GM18858 (cell line): ENCODE data around the gene KCNE1.

Experiments used
- ATAC-seq: cut with Tn5 transposase; IDR thresholded peaks from one replicate; pipeline ENCODE4 v1.9.1; 2021; ENCODE audit not compliant: unreplicated experiment

The KCNE1 gene

GRCh38 chr21:34536311-34536710 is 24.3 kb upstream of the KCNE1 start:
- no peak for ATAC-seq

- no peak for ATAC-seq
Observed at GRCh38 chr21:34535886-34536285, 23.9 kb upstream of the KCNE1 start.

- no peak for ATAC-seq
Observed at GRCh38 chr21:34534522-34534921, 22.5 kb upstream of the KCNE1 start.

GRCh38 chr21:34533938-34534337 is 21.9 kb upstream of the KCNE1 start:
- no peak for ATAC-seq

GRCh38 chr21:34531399-34531798 is 19.4 kb upstream of the KCNE1 start:
- no peak for ATAC-seq

GRCh38 chr21:34530261-34530660 is 18.3 kb upstream of the KCNE1 start:
- ATAC-seq, result no peak

GRCh38 chr21:34528131-34528561 is 16.1 kb upstream of the KCNE1 start:
- ATAC-seq, result no peak

- no peak for ATAC-seq
Observed at GRCh38 chr21:34526618-34527290, 14.7 kb upstream of the KCNE1 start.

- no peak for ATAC-seq
Observed at GRCh38 chr21:34526241-34526617, 14.2 kb upstream of the KCNE1 start.

- no peak for ATAC-seq
Observed at GRCh38 chr21:34524646-34525601, 12.9 kb upstream of the KCNE1 start.

- no peak for ATAC-seq
Observed at GRCh38 chr21:34523019-34523555, 11.1 kb upstream of the KCNE1 start.

GRCh38 chr21:34522284-34522683 is 10.3 kb upstream of the KCNE1 start:
- no peak for ATAC-seq

- ATAC-seq, result no peak
Observed at GRCh38 chr21:34521561-34521960, 9.6 kb upstream of the KCNE1 start.

GRCh38 chr21:34520764-34521508 is 8.9 kb upstream of the KCNE1 start:
- no peak for ATAC-seq

- ATAC-seq, result no peak
Observed at GRCh38 chr21:34520281-34520680, 8.3 kb upstream of the KCNE1 start.

GRCh38 chr21:34519694-34520093 is 7.7 kb upstream of the KCNE1 start:
- ATAC-seq, result no peak

GRCh38 chr21:34519016-34519415 is 7.0 kb upstream of the KCNE1 start:
- no peak for ATAC-seq

GRCh38 chr21:34518301-34518700 is 6.3 kb upstream of the KCNE1 start:
- ATAC-seq, result no peak

- no peak for ATAC-seq
Observed at GRCh38 chr21:34517491-34518245, 5.7 kb upstream of the KCNE1 start.

GRCh38 chr21:34517039-34517438 is 5.0 kb upstream of the KCNE1 start:
- ATAC-seq, result no peak
